Transverse colon (tissue), 3 donors: Measurements from ENCODE around the gene SOD2.

Experiments
- CTCF ChIP-seq, 5 experiments: fragments of 200-600 bp in 3 of 5; fragments of 450-650 bp in 2 of 5; sonication (generic) in 3 of 5; IDR thresholded peaks; 1 replicate in 2 of 5; 2 replicates in 3 of 5; pipeline ENCODE4 v1.5.1; 2016 to 2017; ENCODE audit warnings: antibody characterized with exemption in 5 of 5, inconsistent platforms in 3 of 5, mild to moderate bottlenecking in 2 of 5, moderate library complexity in 1 of 5
- EP300 ChIP-seq: sonication (generic); formaldehyde crosslinking; IDR thresholded peaks from one replicate; pipeline ENCODE4 v1.6.1; 2017; ENCODE audit warnings: antibody characterized with exemption, low read depth
- POLR2A ChIP-seq: fragments of 450-650 bp; IDR thresholded peaks from one replicate; pipeline ENCODE4 v1.6.1; 2016; ENCODE audit warnings: antibody characterized with exemption, mild to moderate bottlenecking, moderate library complexity

- TF ChIP-seq POLR2A (no peak), CTCF (IDR thresholded peaks at IDR 0.05) (no peak), EP300 (no peak)
Observed at GRCh38 chr6:159646733-159647132, 46.3 kb downstream of the SOD2 start.
